GM21447 (cell line): ENCODE measurements around the gene UQCRC1.

ENCODE experiments used
- ATAC-seq: cut with Tn5 transposase; IDR thresholded peaks from one replicate; pipeline ENCODE4 v1.9.1; 2021; ENCODE audit not compliant: unreplicated experiment

Gene UQCRC1

DNA sequence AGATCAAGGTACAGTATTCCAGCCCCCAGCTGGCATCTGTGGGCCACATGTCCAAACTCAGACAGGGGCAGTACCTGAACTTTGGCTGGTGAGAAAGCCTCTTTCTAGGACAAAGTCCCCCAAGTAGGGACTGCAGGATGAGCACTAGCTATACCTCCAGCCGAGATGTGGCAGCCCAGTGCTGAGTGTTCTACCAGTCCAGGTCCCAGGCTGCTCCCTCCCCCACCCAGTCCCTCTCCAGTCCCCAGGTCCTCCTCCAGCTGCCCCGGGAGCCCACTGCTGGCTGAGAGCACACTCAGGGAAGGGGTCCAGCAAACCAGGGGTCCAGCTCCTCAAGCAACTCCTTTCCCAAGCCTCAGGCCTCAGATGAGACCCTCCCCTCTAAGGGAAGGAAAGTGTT lies 24.3 kb upstream of the UQCRC1 start:
- ATAC-seq = no peak

- no peak for ATAC-seq
Observed at GRCh38 chr3:48633256-48633655, 23.8 kb upstream of the UQCRC1 start.

DNA sequence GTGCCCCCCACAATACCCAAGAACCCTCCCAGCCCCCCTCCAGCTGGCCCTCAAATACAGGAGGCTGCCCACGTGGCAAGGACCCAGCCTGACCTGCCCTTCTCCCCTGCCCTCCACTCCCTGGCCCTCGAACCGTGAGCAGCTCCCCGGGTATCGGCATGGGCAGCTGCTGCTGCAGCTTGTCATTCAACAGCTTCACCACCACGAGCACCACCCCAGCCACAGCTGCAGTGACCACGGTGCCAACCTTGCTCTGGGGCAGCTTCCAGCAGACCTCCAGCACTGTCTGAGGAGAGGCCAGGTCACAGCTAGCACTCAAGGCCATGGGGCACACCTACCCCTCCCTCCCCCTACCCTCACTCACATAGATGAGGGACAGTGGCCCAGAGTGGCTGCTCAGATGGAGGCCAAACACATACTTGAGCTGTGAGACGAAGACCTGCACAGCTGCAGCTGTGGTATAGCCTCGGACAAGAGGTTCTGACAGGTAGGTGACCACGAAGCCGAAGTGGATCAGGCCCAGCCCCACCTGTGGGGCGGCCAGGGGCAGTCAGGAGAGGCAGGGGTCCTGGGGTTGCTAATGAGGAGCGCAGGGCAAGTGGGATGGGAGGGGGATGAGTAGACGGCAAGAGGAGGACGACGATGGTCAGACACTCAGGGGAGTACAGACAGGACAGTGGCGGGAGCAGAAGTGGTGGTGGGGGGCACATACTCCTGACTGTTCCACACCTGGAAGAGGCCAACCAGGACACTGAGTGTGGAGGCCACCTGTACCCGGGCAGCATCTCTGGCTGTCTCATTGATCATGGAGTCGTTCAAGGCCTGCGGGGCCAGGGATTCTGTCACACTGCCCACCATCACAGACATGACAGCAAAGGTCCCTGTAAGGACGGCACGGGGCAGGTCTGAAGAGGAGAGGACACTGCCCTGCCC lies 22.3 kb upstream of the UQCRC1 start:
- no peak for ATAC-seq

DNA sequence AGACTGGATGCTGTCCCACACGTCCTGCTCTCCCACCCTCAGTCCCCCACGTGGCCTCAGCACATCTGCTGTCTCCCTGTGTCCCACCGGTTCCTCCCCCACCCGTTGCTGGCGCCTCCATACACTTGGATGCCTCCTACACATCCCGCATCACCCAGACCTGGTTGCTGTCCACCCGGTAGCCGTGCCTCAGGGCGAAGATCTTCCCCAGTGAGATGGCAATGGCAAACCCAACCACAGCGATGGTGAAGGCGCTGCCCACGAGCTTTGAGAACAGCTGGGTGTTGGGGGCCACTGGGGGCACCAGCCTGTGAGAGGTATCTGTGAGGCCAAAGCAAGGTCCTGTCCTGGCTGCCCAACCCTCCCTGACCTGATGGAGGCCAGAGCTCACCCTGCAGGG lies 21.4 kb upstream of the UQCRC1 start:
- no peak for ATAC-seq

GRCh38 chr3:48630407-48630806 lies 21.0 kb upstream of the UQCRC1 start:
- ATAC-seq = no peak

DNA sequence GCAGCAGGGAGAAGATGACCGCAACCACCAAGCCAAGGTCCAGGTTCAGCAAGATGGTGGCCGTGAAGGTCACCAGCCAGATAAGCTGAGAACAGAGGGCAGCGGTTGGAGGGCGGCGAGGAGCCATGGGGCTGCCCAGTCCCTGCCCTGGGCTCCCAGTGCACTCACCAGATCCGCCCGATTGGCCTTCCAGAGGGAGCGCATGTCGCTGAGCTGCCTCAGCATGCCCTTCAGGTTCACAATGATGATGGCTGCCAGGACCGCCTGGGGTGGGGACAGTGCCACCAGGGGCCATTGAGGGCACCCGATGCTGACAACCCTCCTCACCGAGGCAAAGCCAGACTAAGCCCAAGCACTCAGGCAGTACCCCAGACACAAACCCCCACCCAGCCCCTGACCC lies 20.4 kb upstream of the UQCRC1 start:
- ATAC-seq = no peak

- no peak for ATAC-seq
Observed at GRCh38 chr3:48628277-48629017, 19.0 kb upstream of the UQCRC1 start.

GRCh38 chr3:48625600-48625999 lies 16.2 kb upstream of the UQCRC1 start:
- ATAC-seq = no peak

GRCh38 chr3:48624767-48625166 lies 15.3 kb upstream of the UQCRC1 start:
- no peak for ATAC-seq

- ATAC-seq = no peak
Observed at GRCh38 chr3:48623851-48624547, 14.6 kb upstream of the UQCRC1 start.

DNA sequence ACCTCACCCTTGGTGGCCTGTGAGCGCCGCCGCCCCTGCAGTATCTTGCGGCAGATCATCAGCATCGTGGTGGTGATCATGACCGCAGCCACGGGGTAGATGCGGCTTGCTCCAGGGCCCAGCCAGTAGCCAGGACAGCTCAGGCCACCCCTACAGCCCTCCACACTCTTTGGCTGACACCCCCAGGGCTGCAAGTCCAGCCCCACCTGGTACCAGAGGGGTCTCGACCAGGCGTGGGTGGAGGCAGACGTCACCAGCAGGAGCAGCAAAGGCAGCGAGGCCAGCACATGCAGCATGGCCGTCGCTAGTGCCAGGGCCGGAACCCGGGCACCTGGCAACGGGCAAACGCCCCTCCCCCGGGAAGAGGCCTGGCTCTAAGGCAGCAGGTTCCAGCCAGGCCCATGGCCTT lies 12.0 kb upstream of the UQCRC1 start, which contains the start of gene TMEM89:
TSS of gene TMEM89 (minus strand) at position 309 of the 409 bp plus-strand sequence. CDS start at position 296, 13 bp downstream.
- ATAC-seq = no peak

DNA sequence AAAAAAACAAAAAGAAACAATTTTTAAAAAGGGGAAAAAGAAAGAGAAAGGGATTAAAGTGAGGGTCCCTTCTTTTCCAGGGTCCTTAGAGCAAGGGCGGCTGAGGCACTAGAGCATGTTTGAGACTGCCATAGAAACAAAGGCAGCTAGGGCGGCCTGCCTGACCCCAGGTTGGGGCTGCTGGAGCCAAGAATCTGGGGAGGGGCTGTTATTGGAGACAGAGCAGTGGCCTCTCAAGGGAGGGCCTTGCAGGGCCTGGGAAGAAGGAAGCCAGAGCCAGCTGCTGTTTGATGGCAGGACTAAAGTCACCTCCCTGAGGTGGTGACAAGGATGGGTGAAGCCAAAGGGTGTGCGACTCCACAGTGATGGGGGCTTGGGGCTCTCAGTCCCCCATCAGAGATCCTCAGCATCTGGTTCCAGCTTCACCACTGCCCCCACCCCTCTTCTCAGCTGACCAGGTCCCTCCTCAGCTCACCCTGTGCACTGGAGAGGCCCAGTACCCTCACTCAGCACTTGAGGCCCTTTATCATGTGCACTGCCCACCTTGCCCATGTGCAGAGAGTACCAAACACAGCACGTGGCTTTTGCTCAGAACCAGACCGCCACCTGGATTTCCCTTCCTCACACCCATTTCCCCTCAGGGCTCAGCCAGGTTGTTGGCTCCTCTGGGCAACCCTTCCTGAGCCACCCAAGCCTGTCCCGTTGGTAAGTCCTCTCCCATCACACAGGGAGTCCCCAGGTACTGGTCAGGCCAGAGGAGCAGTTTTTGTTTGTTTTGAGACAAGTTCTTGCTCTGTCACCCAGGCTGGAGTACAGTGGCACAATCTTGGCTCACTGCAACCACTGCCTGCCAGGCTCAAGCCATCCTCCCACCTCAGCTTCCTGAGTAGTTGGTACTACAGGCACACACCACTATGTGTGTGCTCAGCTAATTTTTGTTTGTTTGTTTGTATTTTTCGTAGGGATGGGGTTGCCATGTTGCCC lies 10.4 kb upstream of the UQCRC1 start:
- no peak for ATAC-seq

GRCh38 chr3:48617559-48617958 lies 8.1 kb upstream of the UQCRC1 start:
- no peak for ATAC-seq

- no peak for ATAC-seq
Observed at GRCh38 chr3:48614044-48614443, 4.6 kb upstream of the UQCRC1 start.

GRCh38 chr3:48612309-48612708 lies 2.9 kb upstream of the UQCRC1 start:
- ATAC-seq = no peak

GRCh38 chr3:48607519-48607918 lies 1.9 kb downstream of the UQCRC1 start:
- ATAC-seq = no peak

GRCh38 chr3:48601622-48601994 lies 7.8 kb downstream of the UQCRC1 start:
- ATAC-seq = no peak

DNA sequence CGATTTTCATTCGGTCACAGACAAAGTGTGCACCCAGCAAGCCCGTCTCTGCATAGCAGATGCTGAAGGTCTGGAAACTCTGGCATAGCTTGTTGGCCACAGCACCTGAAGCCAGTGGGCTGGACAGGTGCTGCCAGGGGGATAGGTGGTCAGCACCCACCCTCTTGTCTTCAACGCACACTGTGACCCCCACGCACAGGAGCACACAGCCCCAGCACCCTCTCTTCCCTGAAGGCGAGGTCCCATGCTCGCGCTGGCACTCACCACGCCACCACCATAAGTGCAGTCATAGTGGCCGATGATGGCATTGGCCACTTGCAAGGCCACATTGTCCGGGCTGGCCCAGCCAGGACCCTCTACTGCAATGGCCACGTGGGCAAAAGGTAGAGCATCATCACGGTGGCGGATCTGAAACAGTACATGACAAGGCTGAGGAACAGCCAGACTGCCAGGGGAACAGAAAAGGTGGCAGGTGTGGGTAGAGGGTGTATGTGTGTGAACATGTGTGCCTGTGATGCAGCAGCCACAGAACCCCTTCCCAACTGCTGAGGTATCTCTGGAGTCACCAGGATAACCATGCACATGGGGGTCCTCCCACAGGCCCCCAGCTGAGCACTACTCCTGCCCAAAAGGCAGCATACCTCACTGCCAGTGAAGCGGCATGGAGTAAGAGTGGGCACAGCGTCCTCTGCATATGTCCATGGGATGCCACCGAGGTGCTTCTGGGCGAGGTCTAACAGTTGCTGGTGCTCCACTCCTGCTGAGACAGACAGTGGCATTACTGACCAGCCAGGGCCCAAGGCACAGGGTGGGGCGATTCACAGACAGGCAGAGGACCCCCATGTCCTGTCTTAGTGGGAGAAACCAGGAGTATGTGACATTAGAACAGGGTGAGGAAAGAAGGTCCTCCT lies 8.5 kb downstream of the UQCRC1 start:
- ATAC-seq = no peak
